PC-9 (cell line): ENCODE measurements around the gene WWC2.

Experiments used
- CTCF ChIP-seq: fragments of 200-600 bp; sonication (generic); conservative IDR thresholded peaks from 2 replicates; pipeline ENCODE4 v1.6.1; 2017; ENCODE audit warnings: mixed run types, antibody characterized with exemption, mild to moderate bottlenecking, moderate library complexity
- EZH2 ChIP-seq: fragments of 200-600 bp; sonication (generic); IDR thresholded peaks from 2 replicates; pipeline ENCODE4 v1.8.0; 2017; ENCODE audit warnings: antibody characterized with exemption, low read depth

GRCh38 chr4:183094393-183095198, 4.5 kb upstream of the WWC2 start:
- TF ChIP-seq CTCF (no peak), EZH2 (no peak)
